Ovary (tissue), 3 donors: ENCODE measurements around the gene CGB7.
"Not testable (repeated sequence)": the region's sequence is repeated elsewhere in the genome, so short reads cannot be mapped to it uniquely, and the experiment has no call there.

Experiments used
- EP300 ChIP-seq: sonication (generic); formaldehyde crosslinking; IDR thresholded peaks from one replicate; pipeline ENCODE4 v1.6.1; 2017; ENCODE audit warnings: antibody characterized with exemption
- POLR2A ChIP-seq: fragments of 450-650 bp; IDR thresholded peaks from one replicate; pipeline ENCODE4 v1.6.1; 2017; ENCODE audit warnings: antibody characterized with exemption, mild to moderate bottlenecking, moderate library complexity
- TF ChIP-seq, protein P1 (sequence below), 3 donors: fragments of 450-650 bp in 2 of 3; fragments of 200-600 bp in 1 of 3; IDR thresholded peaks; one replicate each; pipeline versions ENCODE4 v1.5.1 to v1.8.0; 2016 to 2022; ENCODE audit warnings: antibody characterized with exemption in 3 of 3, mild to moderate bottlenecking in 1 of 3
- donor health status: DM: no; HTN: no; CAD: no.

DNA sequence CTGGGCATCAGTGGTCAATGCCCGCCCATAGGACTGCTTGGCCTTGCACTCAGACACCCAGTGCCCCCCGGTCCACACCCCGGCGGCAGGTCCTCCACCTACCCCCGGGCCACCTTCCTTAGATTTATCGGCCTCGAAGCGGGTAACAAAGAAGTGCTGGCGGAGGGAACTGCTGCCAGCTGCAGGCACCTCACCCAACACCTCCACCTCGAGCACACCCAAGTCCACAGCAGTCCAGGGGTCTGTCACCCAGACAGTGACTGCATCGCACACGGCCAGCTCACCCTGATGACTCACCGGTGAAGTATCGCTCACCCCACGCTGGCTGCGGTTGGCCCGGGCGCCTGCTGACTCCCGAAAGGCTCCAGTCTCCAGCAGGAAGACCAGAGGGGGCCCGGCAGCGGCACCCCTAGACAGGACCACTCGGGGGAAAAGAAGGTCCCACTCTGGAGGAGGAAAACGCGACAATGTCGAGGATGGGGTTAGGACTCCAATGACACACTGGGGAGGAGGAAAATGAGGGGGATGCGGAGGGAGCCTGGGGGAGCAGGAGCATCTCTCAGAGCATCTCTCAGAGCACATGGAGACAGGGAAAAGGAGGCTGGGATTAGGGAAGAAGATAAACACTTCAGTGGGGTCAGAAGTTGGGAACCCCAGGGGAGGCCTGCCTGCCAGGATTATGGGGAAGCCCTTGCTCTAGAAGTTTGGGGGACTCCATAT lies 18.8 kb downstream of the CGB7 start:
- TF ChIP-seq, protein P1, sequence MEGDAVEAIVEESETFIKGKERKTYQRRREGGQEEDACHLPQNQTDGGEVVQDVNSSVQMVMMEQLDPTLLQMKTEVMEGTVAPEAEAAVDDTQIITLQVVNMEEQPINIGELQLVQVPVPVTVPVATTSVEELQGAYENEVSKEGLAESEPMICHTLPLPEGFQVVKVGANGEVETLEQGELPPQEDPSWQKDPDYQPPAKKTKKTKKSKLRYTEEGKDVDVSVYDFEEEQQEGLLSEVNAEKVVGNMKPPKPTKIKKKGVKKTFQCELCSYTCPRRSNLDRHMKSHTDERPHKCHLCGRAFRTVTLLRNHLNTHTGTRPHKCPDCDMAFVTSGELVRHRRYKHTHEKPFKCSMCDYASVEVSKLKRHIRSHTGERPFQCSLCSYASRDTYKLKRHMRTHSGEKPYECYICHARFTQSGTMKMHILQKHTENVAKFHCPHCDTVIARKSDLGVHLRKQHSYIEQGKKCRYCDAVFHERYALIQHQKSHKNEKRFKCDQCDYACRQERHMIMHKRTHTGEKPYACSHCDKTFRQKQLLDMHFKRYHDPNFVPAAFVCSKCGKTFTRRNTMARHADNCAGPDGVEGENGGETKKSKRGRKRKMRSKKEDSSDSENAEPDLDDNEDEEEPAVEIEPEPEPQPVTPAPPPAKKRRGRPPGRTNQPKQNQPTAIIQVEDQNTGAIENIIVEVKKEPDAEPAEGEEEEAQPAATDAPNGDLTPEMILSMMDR (IDR thresholded peaks at IDR 0.05), result not testable (repeated sequence)
- TF ChIP-seq EP300, POLR2A: not testable (repeated sequence)
